HG03457 (cell line): ENCODE measurements around the gene DEPDC4.
"Not testable (repeated sequence)": the region's sequence is repeated elsewhere in the genome, so short reads cannot be mapped to it uniquely, and the experiment has no call there.

Source experiments
- ATAC-seq: cut with Tn5 transposase; IDR thresholded peaks from one replicate; pipeline ENCODE4 v1.9.1; 2021; ENCODE audit warnings: moderate number of reproducible peaks; ENCODE audit not compliant: unreplicated experiment

Gene DEPDC4

DNA sequence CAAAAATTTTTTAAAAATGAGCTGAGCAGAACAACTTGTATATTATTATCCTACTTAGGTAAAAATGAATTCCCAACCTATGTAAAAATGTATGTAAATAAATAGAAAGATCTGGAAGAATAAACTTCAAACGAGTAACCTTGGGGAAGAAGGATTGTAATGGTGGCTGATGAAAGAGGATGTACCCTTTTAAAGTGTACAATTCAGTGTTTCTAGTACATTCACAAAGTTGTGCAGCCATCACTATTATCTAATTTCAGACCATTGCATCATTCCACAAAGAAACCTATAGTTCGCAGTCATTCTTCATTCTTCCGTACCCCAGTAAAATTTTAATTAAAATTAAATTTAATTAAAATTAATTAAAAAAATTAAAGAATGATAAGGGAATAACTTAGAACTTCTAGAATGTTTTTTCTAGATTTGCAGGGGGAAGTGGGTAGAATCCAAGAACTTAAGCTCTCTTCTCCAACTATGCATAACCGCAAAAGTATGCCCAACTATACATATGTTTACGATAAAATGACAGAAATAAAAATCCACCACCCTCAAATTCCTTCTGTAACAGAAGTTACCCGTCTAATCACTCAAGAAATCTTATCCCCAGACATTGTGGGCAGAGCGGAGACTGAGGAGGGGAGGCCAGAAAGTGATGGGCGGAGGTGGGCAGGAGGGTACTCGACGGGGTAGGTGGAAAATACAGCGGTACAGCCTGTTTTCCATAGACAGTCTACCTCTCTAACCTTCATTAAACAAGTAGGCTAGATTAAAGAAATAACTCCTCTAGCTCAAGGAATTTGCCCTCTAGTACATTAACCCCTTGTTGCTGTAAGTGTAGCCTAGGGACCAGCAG, 921 bp downstream of the DEPDC4 start:
- ATAC-seq = peak; percentile 3

DNA sequence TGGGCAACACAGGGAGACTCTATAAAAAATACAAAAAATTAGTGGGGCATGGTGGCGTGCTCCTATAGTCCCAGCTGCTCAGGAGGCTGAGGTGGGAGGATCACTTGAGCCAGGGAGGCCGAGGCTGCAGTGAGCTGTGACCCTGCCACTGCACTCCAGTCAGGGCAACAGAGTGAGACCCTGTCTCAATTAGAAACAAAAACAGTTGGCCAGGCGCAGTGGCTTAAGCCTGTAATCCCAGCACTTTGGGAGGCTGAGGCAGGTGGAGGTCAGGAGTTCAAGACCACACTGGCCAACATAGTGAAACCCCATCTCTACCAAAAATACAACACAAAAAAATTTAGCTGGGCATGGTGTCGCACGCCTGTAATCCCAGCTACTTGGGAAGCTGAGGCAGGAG, 1.8 kb downstream of the DEPDC4 start:
- ATAC-seq = not testable (repeated sequence)

DNA sequence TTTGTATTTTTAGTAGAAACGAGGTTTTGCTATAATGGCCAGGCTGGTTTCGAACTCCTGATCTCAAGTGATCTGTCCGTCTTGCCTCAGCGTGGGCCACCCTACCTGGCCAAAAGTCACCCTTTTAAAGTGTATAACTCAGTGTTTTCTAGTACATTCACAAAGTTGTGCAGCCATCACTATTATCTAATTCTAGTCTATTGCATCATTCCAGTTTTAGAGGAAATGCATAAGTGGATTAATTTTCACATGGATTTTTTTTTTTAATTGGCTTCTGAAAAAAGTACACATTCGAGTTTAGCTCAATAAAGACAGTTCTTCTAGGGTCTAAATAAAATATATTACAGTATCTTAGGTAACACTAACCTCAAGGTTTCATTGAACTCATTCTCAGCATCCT, 3.7 kb downstream of the DEPDC4 start:
- ATAC-seq = no peak

DNA sequence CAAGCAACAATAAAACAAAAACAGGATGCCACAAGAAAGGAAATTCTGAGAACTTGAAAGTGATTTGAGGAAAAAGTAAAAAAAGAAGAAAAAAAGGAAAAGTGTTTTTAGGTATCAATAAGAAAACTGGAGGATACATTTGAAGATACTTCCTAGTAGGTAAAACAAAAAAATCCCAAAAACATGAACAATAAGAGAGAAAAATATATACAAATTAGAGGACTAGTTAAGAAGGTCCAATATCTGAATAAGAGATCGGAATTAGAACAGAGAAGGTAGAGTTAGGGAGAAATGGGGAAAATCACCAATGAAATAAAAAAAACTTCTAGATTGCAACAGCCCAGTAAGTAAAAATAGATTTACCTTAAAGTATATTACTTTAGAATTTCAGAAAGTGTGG, 8.8 kb downstream of the DEPDC4 start:
- no peak for ATAC-seq

DNA sequence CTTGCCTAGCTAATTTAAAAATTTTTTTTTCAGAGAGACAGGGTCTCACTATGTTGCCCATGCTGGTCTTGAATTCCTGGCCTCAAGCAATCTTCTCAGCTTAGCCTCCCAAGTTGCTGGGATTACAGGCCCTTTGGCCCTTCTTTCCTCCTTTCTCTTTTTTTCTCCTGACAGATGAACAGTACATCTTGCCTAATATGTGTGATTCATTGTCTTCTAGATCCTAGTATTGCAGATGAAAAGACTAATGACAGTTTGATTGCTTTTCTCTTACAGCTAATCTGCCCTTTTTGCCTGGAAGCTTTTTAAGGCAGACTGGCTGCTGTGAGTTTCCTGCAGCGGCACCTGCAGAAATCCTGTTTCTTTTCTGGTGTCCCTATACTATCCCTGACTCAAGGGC, 12.0 kb downstream of the DEPDC4 start:
- no peak for ATAC-seq

DNA sequence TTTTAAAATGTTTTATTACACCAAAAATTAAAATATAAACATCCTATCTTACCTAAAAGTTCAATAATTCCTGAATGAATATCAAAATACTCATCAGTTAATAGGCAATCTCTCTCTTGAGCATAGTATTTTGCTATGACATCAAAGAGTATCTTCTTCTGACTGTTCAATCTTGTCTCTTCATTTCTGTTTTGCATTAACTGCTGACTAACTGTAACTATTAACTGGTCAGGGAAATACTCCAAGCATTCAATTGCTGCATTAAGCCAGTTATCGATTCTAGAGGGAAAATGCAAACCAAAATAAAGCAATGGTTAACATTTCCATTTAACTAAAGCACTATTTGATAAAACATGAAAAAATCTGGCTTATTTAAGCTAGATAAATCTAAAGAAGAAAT, 13.4 kb downstream of the DEPDC4 start:
- no peak for ATAC-seq

DNA sequence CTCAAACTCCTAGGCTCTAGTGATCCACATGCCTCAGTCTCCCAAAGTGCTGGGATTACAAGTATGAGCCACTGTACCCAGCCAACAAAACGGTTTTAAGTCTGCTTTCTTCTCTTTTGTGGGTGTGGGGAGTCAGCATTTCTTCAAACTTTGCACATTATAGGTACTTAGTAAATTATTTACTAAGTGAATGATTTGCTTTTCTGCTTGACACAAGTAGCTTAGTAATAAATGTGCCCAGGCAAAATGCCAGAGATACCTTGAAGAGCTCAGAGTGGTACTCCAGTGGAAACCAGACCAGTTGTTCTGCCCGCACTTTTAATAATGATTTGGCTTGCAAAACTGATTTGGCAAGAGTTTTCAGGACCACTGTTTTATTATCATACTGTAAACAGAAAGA, 15.0 kb downstream of the DEPDC4 start:
- ATAC-seq = no peak

DNA sequence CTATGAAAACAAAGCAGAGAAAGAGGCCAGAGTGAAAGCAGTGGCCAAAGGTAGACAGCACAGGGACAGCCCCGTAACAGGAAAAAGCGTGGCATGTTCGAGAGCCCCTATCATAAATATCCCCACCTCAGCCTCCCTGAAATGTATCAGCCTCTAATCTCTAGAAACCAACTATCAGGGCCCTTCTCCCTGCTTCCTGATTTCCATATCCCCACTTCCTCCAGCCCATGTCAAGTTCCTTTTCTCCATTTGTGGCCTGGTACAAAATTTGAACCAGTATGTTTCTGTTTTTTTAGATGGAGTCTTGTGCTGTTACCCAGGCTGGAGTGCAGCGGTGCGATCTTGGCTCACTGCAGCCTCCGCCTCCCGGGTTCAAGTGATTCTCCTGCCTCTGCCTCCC, 16.9 kb downstream of the DEPDC4 start:
- no peak for ATAC-seq

DNA sequence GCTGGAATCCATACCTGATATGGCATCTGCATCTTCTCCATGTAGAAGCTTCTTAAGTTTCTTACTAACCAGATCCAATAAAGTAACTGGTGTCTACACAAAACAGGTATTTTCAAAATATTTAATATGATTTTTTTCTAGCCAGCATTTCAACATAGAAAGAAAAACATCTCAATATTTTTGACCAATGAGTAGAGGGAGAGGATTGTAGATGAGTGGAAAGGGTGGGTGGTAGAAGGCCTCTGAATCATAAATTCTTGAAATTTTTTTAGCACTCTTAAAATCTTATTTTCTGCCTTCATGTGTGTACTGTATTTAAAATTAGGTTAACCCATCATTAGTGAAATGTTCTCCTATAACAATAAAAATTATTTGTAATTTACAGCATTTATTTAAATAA, 18.0 kb downstream of the DEPDC4 start:
- no peak for ATAC-seq

DNA sequence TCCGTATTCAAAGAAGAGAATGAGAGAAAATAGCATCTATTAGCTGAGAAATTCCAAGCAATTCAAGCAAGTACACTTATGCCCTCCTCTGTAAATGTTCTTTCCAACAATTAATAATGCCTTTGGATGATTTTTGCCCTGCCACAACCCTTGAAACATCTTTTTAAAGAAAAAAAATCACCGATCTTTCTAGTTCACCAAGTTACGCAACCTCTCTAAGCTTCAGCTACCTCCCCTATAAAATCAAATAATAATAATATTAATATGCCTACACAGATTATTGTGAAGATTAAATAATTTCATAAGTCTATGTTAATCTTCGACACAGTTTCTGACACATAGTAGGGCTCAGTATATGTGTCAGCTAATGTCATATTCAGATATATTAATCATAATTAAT, 19.1 kb downstream of the DEPDC4 start:
- no peak for ATAC-seq

DNA sequence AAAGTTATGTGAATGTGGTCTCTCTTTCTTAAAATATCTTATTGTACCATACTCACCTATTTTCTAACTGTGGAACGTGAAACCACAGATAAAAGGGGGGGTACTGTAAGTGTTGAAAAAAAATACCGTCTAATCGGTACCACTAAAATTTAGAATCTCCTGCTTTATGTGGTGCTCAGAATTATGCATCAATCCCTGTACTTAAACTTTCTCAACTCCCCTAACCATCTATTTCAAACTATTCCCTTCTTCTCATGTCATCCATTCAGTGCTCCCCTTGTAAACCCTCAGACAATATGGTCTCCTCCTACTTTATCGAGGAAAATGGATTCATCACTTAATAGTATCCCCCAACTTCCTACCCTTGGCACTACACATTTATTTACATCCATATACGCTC, 23.7 kb downstream of the DEPDC4 start:
- ATAC-seq = no peak

DNA sequence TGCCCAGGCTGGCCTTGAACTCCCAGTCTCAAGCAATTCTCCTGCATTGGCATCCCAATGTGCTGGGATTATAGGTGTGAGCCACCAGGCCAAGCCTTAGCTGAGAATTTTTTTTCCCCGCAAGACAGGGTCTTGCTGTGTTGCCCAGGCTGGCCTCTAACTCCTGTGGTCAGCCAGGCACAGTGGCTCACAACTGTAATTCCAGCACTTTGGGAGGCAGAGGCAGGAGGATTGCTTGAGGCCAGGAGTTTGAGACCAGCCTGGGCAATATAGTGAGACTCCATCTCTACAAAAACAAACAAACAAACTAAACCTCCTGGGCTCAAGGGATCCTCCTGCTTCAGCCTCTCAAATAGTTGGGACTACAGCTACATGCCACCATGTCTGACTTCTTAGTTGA, 27.3 kb downstream of the DEPDC4 start:
- ATAC-seq = no peak

DNA sequence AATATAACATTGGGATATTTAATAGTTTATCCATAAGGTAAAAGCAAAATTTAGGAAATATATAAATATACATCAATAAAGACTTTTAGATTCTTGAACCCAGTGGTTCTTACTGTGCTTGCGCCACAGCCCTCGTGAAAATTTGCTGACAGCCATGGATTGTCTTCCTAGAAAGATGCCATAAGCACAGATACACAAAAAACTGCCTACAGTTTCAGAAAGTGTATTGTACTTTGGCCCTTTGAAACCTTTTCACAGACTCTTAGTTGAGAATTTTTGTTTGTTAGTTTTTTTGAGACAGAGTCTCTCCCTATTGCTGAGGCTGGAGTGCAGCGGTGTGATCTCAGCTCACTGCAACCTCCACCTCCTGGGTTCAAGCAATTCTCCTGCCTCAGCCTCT, 28.1 kb downstream of the DEPDC4 start:
- no peak for ATAC-seq

DNA sequence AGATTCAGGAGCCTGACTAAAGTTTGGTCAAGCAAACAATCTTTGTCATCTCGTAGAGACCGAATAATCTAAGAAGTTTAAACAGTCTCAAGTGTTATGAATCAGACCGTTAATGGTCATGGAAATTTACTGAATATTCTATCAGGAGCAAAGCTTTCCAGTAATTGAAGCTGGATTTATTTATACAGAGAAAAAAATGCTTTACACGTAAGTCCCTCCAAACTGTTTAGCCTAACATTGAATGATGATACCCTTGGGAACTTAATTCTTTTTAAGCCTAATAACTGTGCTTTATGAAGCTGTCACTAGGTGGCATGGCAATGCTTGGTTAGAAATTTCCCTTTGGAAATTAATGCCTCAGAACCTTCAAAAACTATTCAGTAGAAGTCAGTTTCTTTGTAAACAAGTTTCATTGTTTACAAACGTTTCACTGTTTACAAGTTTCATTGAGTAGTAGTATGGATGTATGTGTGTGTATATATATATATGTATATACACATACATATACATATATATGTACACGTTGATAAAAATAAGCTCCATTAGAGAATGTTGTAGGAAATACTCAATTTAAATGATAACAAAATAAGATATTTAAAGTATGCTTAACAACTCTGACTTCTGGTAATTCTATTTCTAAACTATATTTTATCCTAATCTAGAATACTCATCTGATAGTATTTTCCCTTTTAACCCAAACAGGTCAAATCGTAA, 32.1 kb downstream of the DEPDC4 start:
- ATAC-seq = no peak

DNA sequence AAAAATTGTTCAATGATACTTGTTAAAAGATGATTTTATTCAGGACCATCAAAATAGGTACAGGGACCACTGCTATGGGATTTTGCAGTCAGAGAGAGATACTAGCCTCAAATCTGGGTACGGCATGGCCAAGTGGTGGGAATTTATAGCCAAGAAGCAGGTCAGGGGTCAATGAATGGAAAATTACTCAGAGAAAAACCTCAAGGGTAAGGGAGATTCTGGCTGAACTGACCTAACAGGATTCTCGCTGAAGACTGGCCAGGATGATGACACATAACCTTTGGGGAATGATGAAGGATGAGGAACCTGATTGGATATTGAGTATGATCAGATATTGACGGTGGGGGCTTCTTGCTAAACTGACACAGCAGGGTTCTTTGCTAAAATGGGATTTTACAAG, 32.7 kb downstream of the DEPDC4 start:
- ATAC-seq = no peak

DNA sequence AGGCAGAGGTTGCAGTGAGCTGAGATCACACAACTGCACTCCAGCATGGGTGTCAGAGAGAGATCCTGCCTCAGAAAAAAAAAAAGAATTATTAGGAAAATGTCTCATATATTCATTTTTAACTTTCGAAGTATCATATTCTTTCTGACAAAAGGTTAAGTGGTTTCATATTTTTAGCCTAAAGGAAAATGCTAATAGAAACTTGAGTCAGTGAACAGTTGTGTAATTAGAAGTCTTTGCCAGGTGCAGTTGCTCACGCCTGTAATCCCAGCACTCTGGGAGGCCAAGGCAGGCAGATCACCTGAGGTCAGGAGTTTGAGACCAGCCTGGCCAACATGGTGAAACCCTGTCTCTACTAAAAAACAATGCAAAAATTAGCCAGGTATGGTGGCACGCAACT, 35.0 kb downstream of the DEPDC4 start:
- not testable (repeated sequence) for ATAC-seq

DNA sequence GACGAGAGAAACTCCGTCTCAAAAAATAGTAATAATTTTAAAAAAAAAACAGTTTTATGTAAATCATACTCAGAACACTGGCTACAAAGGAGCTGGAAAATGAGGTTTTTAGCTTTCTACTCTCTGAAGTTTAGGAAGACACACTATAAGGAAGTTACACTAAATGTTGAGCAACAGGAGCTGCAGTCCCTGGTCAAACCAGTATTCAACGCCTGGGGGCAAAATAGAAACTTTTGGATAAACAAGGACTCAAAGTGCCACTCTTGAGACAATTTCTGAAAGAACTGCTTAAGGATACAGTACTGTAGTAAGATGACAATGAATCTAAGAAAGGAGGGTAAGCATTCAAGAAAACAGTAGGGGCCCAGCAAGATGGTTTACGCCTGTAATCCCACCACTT, 37.0 kb downstream of the DEPDC4 start:
- ATAC-seq = no peak

DNA sequence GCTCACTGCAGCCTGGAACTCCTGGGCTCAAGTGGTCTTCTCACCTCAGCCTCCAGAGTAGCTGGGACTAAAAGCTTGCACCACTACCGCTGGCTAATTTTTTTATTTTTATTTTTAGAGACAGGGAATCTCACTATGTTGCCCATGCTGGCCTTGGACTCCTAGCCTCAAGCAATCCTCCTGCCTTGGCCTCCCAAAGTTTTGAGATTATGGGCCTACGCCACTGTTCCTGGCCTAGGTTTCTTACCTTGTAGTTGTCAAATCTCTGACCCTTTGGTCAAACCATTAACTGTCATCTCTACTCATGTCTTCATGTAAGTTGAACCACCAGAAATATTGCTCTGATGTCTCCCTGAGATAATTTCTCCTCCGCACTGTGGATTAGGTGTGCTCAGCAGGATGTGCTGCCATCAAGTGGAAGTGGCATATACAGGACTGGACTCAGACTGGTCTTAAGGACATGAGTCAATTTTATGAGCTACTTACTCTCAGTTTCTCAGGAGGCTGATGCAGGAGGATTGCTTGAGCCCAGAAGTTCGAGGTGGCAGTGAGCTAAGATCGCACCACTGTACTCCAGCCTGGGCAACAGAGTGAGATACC, 37.7 kb downstream of the DEPDC4 start:
- ATAC-seq = no peak

DNA sequence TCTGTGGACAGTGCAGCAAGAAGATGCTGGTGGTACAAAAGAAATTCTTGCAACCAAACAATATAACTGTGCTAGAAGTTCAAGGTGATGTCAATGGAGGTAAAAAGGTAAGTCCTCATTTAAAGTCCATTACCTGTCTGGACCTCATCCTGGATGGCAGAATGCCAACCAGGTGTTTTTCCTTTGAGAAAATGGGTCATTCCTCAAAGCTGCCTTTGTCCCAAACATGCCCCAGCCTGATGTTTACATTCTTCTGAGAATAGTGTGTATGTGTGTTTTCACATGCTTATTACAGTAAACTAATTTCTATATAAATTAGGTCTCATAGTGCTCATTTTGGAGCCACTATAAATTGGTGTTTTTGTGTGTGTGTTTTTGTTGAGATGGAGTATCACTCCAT, 41.4 kb downstream of the DEPDC4 start:
- no peak for ATAC-seq

DNA sequence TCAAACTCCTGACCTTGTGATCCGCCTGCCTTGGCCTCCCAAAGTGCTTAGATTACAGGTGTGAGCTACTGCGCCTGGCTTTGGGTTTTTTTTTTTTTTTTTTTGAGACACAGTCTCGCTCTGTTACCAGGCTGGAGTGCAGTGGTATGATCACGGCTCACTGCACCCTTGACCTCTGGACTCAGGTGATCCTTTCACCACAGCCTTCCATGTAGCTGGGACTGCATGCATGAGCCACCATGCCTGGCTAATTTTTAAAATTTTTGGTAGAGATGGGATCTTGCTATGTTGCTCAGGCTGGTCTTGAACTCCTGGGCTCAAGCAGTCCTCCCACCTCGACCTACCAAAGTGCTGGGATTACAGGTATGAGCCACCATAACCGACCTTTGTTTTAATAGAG, 44.7 kb downstream of the DEPDC4 start:
- ATAC-seq = not testable (repeated sequence)

DNA sequence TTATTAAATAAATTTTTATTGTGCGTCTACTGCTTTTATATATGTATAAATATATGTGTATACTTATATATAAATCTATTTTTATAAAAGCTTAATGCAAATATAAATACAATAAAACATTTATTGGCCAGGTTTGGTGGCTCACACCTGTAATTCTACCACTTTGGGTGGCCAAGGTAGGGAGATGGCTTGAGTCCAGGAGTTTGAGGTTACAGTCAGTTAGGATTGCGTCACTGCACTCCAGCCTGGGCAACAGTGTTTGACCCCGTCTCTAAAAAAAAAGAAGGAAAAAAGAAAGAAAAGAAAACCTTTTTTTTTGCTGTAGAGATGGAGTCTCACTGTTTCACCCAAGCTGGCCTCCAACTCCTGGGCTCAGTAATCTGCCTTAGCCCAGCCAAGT, 45.4 kb downstream of the DEPDC4 start:
- no peak for ATAC-seq
